ENCODE data around the gene SHROOM3.
A peak's percentile ranks its signal among the peaks of the same experiment; 100 is the strongest.

The SHROOM3 gene

DNA sequence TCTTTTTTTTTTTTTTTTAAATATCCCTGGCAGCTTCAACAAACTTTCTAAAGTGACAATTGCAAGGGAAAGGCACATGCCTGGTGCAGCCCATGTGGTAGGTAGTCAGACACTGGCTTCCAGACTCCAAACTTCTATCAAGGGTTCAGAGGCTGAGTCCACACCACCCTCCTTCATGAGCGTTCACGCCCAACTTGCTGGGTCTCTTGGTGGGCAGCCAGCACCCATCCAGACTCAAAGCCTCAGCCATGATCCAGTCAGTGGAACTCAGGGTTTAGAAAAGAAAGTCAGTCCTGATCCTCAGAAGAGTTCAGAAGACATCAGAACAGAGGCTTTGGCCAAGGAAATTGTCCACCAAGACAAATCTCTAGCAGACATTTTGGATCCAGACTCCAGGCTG lies 321.4 kb downstream of the SHROOM3 start:
- DNase-seq, result no peak

DNA sequence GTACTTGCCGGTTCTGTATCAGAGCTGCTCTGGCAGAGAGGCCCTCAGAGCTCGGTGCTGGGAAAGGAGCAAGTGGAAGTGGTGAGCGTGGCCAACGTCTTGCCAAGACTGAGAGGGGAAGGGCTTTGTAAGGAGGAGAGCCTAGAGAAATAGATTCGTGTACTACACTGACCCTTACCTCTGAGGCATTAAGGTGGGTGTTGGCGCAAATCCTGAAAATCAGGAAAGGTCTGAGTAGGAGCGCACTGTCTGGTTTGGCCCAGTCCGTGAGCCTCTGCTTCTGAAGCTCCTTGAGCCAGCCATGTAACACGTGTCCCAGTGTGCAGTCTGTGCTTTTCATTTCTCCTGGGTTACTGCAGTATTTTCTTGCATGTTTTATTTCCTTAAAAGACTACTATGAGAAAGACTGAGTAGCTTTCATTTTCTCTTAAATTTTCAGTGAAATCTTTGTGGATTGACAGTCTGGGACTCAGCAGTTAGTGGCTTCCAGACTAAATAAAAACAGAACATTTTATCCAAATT lies 322.4 kb downstream of the SHROOM3 start:
- no peak for DNase-seq

GRCh38 chr4:76758290-76758882 lies 323.4 kb downstream of the SHROOM3 start:
- DNase-seq, result peak in 1 of 2 experiments; percentile 58

GRCh38 chr4:76758996-76759395 lies 324.0 kb downstream of the SHROOM3 start:
- no peak for DNase-seq

DNA sequence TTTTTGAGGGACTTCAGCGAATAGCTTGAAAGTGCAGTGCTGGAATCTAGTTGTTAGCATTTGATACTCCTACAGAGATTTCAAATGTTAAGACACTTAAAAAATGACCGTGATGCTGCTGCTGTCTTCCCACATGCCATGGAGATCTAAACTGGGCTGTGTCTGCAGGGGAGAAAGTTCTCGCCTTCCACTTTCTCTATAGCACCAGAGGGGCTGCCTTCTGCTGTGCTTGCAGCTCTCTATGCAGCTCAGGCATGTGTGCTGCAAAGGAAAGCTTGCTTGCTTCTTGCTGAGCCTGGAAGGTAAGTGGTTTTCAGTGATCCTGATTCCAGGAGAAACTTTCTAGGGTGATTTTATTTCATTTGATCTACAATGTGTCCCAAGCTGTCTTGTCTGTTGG lies 325.2 kb downstream of the SHROOM3 start:
- no peak for DNase-seq

DNA sequence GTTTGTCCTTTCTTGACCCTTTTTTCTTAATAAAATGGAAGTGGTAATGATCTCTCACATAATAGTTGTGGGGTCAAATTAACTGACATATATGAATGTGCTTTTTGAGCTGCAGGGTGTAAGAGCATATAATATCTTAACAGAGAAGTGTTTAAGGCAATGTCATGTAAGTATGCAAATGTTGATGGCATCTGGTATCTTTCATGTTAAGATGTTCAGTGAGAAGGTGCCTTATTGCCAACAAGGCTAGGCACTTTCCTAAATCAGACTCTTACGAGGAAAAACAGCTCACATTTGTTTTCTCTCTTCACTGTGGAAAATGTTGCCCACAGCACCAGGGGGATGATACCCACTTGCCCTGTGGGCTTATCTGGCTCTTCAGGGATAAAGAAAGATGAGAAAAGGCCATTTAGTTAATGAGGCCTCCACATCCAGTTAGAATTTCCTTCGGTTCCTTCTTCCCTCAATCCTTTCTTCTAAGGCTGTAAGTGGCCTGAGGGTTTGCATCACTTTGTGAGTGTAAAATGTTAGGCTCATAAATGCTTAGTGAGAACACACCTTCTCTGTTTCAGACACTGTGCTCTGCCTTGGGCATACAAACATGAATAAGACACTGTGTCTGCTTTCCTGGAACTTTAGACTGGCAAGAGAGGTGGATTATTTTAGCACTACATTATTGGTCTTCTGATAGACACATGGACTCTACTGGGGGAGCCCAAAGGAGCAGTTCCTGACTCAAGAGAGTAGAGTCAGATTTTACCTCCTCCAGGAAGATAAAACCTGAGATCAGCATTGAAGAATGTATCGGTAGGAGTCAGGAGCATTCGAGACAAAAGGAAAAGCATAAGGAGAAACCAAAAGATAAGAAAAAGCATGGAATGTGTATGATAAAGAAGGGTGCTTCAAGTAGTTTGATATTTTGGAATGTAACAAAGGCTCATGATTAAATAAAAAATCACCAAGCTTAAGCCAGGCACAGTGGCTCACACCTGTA lies 327.4 kb downstream of the SHROOM3 start:
- no peak for DNase-seq

DNA sequence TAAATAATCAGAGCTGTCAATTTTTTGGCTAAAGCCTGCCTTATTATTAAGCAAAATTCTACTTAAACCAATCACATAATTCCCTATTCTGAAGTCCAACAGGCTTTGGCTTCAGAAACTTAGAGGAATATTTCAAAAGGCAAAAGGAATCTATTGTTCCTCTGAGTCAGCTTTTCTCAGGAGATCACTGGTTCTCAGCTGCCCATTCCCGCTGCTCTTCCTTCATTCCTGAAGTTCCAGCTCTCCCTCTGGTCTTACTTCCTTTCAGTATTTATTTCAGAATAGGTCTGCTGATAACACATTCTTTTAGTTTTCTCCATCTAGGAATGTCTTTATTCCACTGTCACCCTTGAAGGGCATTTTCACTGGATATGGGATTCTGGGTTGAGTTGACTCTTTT lies 329.2 kb downstream of the SHROOM3 start:
- DNase-seq, result no peak

DNA sequence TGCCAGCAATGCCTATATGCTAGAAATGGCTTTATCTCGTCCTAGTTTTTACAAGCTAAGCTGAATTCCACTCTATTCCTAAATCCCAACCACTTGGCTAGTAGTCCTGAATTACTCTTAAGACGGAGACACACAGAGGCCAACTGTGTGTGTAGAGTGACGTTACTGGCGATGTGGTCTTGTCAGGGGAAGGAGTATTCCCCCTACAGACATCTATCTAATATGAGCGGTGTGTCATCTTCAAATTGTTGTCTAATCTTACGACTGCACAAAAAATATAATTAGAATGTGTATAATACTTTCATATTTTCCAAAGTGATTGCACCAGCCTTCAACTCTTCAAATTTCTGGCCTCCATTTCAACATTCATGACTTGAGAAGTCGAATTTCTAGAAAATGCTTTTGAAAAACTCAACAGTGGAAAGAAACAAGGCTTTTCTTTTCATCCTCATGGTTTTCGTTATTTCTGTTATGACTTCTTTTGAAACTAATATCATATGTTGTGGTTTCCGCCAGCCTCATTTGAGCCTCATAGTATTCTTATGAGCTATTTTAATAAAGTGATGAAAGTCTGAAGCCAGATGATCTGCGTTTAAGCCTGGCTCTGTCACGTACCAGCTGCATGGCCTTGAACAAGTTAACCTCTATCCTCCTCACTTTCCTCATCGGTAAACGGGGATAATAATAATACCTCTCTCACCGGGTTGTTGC lies 330.6 kb downstream of the SHROOM3 start:
- no peak for DNase-seq

GRCh38 chr4:76767983-76768382 lies 333.0 kb downstream of the SHROOM3 start:
- no peak for DNase-seq

- no peak for DNase-seq
Observed at GRCh38 chr4:76772498-76773106, 337.6 kb downstream of the SHROOM3 start.

GRCh38 chr4:76773766-76774165 lies 338.7 kb downstream of the SHROOM3 start:
- no peak for DNase-seq

DNA sequence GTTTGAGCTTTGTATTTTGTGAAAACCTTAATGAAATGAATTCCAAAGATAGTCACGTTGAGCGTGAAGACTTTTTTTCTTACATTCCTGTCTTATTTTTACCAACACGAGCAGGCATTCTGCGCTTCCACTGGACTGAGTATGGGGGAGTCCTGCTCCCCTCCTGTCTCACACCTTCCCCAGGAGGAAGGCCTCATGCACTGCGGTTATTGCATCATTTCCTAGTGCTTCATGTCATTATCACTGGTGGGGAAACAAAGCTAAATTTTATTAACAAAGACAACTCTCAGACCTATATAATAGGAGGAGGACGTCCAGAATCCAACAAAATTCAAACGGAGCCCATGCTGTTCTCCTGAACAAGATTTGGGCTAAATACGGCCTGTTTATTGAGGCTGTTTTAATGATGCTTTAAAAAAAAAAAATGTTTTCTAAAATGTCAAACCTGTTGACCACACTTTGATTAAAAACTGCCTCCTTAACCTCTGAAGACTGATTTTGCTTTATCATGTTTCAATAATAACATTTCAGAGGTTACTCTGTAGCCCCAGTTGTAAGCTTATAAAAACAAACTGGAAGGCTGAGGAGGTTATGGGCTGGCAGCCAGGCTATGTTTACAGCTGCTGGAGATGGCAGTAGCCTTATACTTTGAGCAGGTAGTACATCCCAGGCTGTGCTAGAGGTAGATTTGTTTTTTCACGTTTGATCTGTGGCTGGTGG lies 344.9 kb downstream of the SHROOM3 start:
- DNase-seq, result no peak

DNA sequence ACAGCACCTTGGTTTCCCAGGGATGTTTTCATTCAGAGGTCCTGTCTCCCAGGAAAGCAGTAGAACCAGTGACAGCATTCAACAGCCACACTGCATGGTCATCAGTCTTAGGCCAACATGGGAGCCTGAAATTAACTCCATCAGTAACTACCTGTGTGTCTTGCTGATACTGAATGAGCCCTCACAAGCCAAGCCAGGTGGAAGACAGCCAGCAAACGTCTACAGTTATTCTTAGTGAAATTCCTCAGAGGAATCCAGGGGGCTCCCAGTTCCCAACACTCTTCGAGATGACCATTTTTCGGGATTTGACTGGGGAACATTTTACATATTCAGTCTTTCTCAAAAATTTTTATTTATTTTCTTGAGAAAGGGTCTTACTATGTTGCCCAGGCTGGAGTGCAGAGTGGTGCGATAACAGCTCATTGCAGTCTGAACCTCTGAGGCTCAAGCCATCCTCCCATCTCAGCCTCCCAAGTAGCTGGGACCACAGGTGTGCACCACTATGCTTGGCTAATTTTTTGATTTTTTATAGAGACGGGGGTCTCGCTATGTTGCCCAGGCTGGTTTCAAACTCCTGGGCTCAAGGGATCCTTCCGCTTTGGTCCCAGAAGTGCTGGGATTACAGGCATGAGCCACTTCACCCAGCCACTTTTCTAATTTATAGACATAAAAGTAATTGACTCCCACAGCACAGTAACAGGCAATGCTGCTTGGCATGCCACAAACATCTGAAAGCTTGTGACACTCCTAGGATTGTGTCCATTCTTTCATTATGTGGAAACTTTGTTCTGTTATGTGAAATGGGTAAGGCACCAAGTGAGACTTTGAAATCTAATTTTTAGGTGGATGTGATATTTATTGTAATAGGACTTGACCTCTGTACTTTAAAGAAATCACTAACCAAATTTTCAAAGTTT lies 346.0 kb downstream of the SHROOM3 start:
- DNase-seq, result no peak

DNA sequence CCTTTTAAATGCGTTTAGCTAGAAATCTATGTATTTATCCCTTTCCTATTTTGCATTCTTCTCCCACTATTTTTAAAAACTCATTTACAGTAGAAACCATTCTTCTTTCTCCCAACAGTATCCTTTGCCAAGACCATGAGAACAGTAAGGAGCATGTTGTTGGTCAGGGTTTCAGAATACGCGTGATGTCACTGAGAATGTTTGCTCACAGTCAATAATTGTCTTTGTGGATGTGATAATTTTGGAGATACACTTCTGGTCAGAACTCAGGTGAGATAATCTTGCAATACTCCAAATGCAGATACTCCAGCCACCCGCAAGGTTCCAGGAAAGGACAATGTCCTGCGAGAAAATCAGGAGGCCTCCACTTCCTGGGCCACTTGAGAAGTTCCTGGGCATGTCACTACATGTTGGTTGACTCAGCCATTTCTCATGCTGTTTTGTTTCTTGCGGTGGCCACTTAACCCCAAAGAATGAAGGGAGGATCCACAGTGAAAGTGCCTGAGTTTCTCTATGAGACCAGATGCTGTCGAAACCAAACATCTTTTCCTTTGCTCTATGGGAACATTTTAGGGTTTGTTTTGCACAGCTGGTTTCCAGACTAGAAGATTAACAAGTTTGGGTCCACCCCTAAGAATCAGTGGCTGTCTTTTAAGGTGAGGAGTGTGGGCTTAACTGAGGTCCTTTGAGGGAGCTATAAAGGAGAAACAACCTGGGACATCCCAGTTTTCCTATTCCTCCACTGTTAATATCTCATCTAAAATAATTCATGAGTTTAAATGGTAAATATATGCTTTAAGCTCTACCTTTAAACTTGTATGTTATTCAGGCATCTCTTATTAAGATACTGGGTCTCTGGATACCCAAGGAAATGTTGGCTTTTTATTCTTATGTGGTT lies 346.9 kb downstream of the SHROOM3 start:
- DNase-seq, result no peak

GRCh38 chr4:76782837-76783236 lies 347.8 kb downstream of the SHROOM3 start:
- DNase-seq, result no peak

- no peak for DNase-seq
Observed at GRCh38 chr4:76783836-76784235, 348.8 kb downstream of the SHROOM3 start.

DNA sequence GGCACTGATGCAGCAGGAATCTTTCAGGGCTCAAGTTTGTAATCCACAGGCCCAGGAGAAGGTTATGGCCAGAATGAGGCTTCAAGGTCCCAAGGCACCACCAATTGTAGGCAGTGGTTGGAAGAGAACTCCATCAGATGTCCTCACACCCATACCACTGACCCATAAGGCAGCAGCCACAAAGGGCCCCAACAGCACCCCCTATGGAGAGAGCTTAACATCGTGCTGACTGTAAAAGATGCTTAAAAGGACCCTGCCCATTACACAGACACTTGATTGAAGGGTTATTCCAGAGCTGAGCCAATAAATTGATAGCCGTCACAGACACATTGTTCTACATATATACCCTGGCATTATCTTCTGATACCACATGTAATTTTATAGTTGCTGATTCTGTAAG lies 349.2 kb downstream of the SHROOM3 start:
- no peak for DNase-seq

GRCh38 chr4:76787898-76788297 lies 352.9 kb downstream of the SHROOM3 start:
- no peak for DNase-seq

DNA sequence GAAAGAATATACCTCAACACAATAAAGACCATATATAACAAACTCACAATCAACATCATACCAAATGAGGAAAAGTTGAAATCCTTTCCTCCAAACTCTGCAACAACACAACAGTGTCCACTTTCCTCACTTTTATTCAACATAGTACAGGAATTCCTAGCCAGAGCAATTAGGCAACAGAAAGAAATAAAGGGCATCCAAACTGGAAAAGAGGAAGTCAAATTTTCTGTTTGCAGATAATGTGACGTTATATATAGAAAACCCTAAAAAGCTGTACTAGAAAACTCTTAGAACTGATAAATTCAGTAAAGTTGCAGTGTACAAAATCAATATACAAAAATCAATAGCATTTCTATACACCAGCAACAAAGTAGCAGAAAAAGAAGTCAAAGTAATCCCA lies 355.3 kb downstream of the SHROOM3 start:
- no peak for DNase-seq

DNA sequence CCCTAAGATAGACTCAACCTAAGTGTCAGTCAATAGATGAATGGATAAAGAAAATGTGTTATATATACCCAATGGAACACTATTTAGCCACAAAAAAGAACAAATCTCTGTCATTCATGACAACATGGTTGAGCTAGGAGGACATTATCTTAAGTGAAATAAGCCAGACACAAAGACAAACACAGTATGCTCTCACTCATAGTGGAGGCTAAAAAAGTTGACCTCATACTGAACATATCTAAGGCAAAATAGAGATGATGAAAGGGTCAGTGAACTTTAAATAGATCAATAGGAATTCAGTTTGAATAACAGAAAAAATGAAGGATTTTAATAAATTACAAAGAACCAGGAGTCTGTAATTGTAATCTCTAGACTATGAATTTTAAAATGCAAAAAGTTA lies 356.4 kb downstream of the SHROOM3 start:
- DNase-seq, result no peak

Data from cerebellar nuclear complex (tissue), 1 donor.